ENCODE results near the gene PCBP3.
"Not testable (repeated sequence)": the region's sequence is repeated elsewhere in the genome, so short reads cannot be mapped to it uniquely, and the experiment has no call there.

PCBP3 gene

GRCh38 chr21:45886610-45887026 lies 243.1 kb downstream of the PCBP3 start:
- peak; percentile 19 for DNase-seq

- DNase-seq, result no peak
These were observed 243.6 kb downstream of the PCBP3 start for GRCh38 chr21:45887120-45887611.

- no peak for DNase-seq
These were observed 244.3 kb downstream of the PCBP3 start for GRCh38 chr21:45887788-45888187.

DNA sequence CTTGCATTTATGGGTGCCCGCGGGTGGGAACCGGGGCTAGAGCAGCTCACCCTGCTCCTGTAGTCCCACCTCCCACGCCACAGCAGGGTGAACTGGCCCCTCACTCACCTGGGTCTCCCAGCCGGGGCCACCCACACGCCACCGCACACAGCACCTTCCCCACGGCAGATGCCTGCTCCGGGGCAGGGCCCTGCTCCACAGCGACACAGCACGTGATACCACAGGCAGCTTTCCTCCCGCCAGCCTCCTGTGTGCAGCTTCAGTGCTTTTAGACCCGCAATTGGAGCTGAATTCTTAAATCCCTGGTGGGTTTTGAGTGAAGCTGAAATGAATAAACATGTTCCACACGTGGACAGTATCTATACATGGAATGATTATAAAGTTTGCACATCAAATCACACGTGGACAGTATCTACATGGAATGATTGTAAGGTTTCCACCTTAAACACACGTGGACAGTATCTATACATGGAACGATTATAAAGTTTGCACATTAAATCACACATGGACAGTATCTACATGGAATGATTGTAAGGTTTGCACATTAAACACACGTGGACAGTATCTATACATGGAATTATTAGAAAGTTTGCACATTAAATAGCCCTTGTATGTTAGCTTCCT lies 245.0 kb downstream of the PCBP3 start:
- DNase-seq, result no peak

DNA sequence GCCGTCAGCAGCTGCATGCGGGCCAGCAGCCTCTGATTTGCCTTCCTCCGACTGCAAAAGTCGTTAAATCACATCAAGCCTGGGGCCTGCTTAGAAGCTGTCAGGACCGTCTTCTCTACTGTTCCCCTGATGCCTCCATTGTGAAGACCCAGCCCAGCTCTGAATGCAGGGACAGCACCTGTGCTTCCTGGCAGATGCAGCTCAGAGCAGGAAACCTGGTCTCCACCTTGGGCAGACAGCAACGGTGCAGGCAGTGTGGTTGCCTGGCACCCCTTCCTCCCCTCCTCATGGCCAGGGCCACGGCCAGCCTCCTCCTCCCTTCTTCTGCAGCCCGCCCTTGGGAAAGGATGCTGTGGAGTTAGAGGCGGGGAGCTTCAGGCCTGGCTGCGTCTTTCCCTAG lies 245.7 kb downstream of the PCBP3 start:
- no peak for DNase-seq

GRCh38 chr21:45889961-45890360 lies 246.4 kb downstream of the PCBP3 start:
- no peak for DNase-seq

- no peak for DNase-seq
These were observed 248.0 kb downstream of the PCBP3 start for GRCh38 chr21:45891388-45892155.

GRCh38 chr21:45892156-45892915 lies 248.8 kb downstream of the PCBP3 start:
- DNase-seq, result peak; percentile 41

DNA sequence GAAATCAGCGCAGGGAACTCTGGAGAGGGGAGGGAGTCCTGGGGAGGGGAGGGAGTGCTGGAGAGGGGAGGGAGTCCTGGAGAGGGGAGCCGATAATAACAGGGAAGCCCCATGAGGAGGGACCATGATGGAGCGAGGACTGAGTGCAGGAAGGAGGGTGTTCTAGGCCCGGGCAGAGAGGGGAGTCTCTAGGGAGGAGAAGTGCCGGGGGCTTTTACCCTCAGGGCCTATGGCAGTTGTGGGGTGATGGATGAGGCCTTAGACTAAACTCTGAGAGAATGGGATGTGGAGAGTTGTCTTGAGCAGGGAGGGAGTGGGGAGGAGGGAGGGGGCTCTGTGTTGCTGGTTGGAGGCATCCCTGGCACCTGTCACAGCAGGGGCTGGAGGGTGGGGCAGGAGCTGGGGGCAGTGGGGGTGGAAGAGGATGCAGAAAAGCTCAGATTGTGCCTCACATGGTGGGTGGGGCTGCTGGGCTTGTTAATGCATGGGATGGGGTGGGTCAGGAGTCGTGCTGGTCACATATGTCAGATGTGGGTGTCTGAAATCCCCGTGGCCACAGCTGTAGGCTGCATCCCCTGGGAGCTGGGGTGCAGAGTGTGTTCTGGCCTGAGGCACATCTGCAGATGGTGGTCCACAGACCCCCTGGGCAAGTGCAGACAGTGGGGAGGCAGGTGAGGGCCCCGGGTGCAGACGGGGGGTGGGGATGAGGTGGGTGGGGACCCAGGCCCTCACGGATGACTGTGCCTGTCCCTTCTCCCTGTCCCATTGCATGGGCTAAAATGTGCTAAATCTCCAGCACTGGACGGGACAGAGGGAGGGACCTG lies 249.6 kb downstream of the PCBP3 start:
- no peak for DNase-seq

DNA sequence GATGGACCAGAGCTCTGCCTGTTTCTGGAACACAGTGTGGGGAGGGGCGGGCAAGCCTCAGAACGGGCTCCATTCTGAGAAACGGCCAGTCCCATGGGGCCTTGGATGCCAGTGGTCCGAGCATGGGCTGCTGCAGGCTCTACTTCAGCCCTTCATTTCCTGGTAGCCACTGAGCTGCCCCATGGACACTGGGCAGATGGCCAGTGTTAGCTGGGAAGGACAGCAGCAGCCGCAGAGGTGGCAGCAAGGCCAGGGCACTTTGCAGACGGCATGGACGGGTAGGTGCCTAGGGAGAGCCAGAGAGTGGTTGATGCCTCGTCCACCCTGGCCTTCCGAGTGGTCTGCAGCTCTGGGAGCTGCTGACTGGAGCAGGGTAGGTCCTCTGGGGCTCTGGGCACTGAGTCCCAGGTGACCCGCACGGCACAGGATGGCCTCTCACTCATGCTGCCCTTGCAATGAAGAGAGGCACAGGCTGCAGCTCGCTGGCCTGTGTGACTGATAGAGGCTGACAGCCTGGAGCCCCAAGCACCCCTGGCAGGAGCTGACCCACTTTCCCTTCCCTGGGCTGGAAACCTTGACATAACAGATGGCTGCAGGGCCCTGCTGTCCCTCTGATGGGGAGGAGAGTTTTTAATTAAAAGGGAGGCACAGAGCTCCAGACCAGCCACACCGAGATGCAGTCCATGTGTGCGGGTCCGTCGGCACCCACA lies 250.4 kb downstream of the PCBP3 start:
- DNase-seq, result no peak

- DNase-seq, result no peak
These were observed 250.9 kb downstream of the PCBP3 start for GRCh38 chr21:45894450-45894825.

- no peak for DNase-seq
These were observed 251.6 kb downstream of the PCBP3 start for GRCh38 chr21:45894906-45895777.

DNA sequence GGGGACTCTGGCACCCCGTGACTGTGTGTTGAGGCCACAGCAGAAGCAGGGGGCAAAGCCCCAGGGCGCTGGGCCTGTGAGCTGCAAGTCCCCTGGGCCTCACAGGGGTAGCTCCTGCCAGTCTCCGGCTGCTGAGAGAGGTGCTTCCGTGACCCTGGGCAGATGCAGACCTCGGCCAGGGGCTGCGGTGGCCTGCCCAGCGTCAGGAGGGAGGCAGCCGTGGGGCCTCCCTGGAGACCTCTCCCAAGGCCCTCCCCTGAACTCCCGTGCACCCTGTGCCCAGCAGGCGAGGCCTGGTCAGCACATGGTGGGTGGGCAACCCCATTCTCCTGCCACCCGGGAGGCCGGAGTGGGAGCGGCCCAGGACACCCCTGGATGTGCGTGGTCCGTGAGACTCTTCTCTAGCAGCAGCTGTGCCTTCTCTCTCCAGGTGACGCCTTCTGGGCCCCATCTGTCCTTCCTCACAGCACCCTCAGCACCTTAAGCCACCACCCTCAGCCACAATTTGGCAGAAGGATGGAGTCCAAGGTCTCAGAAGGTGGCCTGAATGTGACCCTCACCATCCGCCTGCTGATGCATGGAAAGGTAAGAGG lies 252.3 kb downstream of the PCBP3 start:
- no peak for DNase-seq

DNA sequence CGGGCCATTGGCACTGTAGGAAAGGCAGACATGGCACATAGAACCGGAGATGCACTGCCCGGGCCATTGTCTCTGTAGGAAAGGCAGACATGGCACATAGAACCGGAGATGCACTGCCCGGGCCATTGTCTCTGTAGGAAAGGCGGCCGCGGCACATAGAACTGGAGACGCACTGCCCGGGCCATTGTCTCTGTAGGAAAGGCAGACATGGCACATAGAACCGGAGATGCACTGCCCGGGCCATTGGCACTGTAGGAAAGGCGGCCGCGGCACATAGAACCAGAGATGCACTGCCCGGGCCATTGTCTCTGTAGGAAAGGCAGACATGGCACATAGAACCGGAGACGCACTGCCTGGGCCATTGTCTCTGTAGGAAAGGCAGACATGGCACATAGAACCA lies 252.9 kb downstream of the PCBP3 start:
- not testable (repeated sequence) for DNase-seq

- no peak for DNase-seq
These were observed 253.9 kb downstream of the PCBP3 start for GRCh38 chr21:45897191-45898027.

DNA sequence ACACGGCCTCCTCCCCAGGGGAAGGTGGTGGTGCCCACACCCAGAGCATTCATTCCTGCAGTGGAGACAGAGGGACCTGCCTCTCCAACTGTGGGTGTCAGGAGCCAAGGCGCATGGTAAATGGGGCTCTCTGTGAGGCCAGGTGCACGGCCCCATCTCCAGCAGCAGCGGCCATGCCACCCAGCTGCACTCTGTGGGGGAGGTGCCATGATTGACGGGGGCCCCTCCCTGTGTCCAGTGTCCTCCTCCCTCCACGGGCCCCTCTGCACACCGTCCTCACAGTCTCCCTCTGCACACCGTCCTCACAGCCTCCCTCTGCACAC lies 254.5 kb downstream of the PCBP3 start:
- no peak for DNase-seq

- DNase-seq, result no peak
These were observed 255.3 kb downstream of the PCBP3 start for GRCh38 chr21:45898781-45899180.

DNA sequence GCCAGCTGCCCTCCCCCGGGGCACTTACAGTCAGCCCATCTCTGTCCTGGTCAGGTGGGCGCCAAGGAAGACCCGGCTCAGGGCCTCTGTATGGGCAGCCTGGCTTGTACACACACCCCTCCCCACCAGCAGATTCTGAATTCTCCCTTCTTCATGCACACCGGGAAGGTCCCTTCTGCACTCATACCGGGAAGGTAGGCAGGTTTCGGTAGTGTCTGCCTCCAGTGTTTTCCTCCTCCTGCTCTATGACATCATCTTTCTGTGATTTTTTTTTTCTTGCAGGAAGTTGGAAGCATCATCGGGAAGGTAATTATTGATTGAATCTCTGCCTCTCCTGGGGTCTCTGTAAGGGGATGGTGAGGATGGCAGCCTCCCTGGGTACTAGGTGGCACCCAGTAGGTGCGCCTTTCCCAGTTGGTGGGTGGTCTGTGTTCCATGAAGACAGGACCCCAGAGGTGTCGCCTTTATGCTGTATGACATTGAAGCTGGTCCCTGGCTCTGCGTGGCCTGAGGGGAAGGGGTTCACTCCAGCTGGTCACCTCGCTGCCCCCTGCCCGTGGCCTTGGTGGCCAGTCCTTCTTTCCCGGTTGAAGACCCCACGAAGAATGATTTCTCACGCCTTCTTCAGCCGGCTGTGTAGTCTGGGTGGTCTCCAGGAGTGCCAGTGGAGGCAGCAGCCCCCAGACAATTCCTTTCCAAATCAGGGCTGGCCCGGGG lies 255.9 kb downstream of the PCBP3 start:
- no peak for DNase-seq
